DLD1 (cell line): ENCODE results near the gene PCNT.
"Not testable (repeated sequence)": the region's sequence is repeated elsewhere in the genome, so short reads cannot be mapped to it uniquely, and the experiment has no call there.

Experiments
- in situ Hi-C: cut with HindIII; loops from 2 replicates; pipeline ENCODE4 v1.10.0; 2017; ENCODE audit warnings: low sequenced_read_pairs

The PCNT gene

DNA sequence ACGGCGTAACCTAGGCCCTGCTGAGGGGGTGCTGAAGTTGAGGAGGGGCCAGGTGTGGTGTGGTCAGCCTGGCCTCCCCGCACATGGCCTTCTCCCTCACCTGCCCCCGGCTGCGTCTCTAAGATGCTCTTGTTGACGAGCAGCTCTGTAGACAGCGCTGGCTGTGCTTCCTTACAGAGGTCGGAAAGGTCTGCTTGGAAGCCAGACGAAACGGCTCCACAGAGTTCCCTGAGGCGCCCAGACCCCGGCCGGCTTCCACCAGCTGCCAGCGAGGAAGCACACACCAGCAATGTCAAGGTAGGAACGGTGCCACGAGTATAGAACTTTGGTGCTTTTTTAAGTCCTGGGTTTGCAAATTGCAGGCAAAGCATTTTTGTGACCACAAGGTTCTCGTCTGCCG lies 116.0 kb downstream of the PCNT start:
- in situ Hi-C loops: no loop called here

DNA sequence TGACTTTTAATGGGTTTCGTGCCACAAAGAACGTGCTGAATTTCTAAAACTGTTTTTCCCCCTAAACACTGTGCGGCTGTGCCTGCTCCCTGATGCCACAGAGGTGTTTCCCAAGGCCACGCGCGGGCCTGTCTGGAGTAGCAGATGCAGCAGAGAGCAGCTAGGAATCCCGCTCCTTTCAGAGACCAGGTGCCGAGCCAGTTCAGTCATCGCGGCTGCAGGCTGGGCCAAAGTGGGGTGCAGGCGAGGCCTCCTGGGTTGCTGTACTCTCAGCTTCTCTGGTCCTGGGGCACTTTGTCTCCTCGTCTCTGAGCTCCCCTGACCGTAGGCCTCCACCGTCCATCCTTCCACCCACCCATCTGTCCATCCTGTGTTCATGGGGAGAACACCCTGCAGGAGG lies 117.4 kb downstream of the PCNT start:
- in situ Hi-C loops: no loop called here

DNA sequence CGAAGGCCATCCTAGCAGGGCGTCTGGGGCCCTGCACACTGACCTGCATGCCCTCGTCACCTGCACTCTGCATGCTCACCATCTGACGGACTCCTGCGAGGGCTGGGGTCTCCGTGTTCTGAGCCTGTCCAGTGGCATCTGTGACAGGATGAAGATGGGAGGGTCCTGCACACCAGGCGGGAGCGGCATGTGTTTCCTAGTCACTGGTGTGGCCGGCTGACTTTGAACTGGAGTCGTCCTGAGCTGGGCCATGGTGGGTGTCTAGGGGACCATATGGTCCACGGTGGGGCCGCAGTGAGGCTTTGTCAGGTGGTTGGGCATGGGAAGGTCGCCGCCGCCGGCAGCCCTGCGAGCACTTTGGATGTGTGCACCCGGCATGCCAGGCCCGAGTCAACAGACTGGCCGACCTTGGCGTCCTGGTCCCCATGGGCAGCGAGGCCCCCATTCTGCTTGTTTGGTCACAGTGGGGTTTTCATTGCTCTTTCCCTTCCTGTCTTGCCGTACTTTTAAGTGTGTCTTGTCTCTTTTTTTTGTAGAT lies 118.1 kb downstream of the PCNT start:
- in situ Hi-C loops: no loop called here

GRCh38 chr21:46442938-46443337 lies 119.0 kb downstream of the PCNT start:
- in situ Hi-C loops: no loop called here

GRCh38 chr21:46443910-46444309 lies 120.0 kb downstream of the PCNT start:
- in situ Hi-C loops: no loop called here

DNA sequence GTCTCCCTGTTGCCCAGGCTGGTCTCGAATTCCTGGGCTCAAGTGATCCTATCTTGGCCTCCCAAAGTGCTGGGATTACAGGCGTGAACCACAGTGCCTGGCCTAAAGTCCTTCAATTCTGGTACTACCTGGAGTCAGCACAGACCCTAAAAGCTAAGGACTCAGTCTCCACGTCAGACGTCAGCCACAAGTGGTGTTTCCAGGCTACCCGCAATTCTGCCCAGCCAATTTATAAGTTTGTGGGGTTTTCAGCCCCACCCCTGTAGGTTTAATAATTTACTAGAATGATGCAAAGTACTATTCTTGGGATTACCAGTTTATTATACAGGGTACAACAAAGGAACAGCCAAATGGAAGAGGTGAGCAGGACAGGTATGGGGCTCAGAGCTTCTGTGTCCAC lies 124.2 kb downstream of the PCNT start:
- in situ Hi-C loops: no loop called here

DNA sequence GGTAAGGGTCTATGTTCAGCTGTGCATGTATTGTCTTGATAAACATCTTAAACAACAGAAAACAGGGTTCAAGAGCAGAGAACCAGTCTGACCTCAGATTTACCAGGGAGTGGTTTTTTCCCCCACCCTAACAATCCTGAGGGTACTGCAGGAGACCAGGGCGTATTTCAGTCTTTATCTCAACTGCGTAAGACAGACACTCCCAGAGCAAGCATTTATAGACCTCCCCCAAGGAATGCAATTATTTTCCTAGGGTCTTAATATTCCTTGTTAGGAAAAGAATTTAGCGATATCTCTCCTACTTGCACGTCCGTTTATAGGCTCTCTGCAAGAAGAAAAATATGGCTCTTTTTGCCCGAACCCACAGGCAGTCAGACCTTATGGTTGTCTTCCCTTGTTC lies 124.9 kb downstream of the PCNT start:
- in situ Hi-C loops: not testable (repeated sequence)

DNA sequence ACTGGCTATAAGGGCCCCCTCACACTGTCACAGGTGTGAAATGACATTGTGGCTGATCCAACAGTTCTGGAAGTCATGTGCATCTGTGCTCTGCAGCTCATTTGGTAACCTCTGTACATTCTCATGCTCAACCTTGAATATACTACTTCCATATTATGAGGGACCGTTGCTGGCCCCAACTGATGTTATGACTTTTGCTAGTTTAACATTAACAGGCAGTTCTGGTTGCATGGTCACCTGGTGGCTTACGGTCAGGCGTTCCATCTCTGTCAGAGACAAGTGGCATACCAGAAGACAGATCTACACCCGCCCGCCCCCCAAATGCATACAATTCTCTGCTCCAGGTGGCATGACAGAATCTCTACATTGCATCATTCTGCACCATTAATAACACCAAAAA lies 128.8 kb downstream of the PCNT start:
- in situ Hi-C loops: no loop called here

- in situ Hi-C loops: no loop called here
These were observed 130.2 kb downstream of the PCNT start for GRCh38 chr21:46454142-46454541.

DNA sequence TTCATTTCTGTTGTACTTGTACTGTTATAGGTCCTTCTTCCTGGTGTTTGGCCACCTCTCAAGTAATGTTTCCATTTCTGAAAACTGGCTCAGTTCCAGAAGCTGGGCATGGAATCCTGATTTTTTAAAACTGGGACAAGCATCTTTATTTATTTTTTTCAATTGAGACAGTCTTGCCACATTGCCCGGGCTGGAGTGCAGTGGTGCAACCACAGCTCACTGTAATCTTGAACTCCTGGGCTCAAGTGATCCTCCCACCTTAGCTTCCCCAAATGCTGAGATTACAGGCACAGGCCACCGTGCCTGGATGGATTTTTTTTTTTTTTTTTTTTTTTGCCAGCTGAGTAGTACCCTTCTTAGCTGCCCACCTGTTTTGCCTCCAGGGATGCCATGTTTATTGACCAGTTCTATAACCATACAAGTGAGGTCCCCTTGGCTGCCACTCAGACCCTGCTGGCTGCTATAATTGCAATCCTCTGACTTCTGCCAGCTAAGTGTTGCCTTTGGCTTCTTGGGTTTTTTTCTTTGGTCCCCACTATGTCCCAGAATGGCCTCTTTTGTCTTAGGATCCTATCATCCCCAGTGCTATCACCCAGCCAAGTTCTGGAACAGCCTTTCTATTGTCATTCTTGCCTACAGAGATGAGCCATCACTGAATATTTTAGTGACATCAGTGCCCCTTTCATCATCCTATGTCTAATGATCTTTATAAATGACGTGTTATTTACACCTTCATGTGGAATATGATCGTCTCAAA lies 130.9 kb downstream of the PCNT start:
- in situ Hi-C loops: no loop called here

DNA sequence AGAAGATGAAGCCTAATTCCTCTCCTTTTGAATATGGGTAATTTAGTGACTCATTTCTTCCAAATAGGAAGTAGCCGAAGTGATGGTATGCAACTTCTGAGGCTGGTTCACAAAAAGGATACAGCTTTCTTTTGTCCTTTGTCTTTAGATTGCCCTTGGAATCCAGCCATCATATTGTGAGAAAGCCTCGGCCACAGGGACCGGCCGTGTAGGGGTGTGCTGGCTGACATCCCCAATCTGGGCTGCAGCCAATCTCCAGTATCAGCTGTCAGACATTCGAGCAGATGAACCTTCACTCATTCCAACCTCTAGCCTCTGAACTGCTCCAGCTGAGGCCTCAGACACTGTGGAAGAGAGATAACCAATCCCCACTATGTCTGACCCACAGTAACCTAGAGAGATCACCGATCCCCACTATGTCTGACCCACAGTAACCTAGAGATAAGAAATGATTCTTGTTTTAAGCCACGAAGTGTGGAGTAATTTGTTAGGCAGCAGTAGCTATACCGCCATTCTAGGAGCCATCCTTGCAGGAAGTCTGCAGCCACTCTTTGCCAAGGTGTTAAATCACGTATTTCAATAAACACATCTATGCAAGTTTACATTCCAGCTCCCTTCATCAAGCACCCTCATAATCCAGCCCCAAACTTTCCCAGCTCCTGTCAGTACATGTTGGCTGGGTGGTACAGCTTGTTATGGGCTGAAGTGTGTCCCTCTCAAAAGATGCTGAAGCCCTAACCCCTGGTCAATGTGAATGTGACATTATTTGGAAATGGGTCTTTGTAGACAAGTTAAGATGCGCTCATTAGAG lies 131.8 kb downstream of the PCNT start:
- in situ Hi-C loops: no loop called here

DNA sequence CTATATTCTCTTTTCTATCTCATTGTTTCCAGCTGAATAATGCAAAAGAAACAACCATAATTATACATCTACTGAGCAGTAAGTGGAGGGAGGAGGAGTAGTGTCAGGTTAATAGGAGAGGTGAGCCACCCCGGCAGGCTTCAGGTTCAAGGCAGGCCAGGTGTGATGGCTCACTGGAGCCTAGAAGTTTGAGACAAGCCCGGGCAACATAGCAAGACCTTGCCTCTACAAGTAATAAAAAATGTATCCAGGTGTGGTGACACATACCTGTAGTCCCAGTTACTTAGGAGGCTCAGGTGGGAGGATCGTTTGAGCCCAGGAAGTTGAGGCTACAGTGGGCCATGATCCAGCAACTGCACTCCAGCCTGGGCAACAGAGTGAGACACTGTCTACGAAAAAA lies 132.8 kb downstream of the PCNT start:
- in situ Hi-C loops: no loop called here

DNA sequence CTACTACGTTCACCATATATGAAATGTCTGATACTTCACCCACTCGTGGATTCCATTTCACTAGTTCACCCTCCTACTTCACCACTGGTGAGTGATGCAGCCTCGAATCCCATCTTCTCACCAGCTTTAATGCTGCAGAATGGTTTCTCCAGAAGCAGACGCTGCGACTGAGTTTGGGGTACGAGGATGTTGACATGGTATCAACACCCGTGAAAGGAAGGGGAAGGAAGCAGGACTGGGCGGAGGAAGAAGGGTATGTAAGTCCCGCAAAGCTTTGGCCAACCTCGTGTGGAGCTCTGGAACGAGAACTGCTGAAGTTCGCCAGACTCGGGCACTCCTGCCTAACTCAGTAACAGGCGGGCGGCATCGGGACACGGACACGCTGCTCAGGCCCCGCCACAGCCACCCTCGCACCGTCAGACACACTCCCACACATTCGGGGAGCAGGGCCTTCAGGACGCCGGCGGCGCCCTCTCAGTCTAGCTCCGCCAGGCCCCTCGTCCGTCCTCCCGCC lies 133.9 kb downstream of the PCNT start:
- in situ Hi-C loops: no loop called here

DNA sequence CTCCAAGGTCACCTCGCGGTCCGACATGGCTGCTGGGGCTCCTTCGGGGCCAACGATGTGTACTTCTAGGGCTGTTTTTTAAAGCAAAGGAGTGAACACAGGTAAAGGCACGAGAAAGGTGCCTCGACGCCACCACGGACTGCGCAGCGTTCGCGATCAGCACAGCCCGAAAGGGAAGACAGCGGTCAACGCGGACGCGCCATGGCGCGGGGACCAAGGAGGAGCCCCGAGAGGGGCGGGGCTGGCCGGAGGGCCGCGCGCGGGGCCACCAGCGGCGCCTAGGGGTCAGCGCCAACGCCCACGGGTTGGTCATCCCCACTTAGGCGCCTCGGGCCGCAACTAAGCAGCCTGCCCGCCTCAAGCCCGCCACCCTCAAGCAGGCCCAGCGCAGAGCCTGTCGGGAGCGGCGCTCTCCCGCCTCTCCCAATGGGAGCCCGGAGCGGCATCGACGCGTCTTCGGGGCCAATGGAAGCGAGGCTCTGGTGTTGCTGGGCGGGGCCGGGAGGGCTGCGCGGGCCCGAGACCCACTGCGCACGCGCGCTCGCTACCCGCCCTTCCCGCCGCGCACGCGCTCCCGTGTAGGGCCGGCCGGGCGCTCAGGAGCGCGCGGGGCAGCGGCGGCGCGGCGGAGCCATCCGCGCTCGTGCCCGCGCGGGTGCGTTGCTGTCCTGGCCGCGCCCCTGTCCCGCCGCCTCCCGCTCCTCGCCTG lies 134.5 kb downstream of the PCNT start, which contains the start of gene DIP2A:
DIP2A (plus strand) TSS at position 577 of the 709 bp plus-strand sequence. CDS start 241 bp downstream, outside the sequence.
- in situ Hi-C loops: no loop called here

DNA sequence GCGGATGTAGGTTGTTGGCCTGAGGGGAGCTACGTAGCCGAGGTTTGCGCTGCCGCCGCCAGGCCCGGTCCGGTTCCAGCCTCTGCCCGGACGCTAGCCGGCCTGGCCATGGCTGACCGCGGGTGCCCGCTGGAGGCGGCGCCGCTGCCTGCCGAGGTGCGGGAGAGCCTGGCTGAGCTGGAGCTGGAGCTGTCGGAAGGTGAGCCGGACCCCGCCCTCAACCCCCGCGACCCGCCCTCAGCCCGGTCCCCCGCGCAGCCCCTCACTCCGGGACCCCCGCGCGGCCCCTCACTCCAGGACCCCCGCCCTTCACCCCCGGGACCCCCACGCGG lies 135.0 kb downstream of the PCNT start:
- in situ Hi-C loops: no loop called here

GRCh38 chr21:46459356-46460112 lies 135.6 kb downstream of the PCNT start:
- in situ Hi-C loops: no loop called here

DNA sequence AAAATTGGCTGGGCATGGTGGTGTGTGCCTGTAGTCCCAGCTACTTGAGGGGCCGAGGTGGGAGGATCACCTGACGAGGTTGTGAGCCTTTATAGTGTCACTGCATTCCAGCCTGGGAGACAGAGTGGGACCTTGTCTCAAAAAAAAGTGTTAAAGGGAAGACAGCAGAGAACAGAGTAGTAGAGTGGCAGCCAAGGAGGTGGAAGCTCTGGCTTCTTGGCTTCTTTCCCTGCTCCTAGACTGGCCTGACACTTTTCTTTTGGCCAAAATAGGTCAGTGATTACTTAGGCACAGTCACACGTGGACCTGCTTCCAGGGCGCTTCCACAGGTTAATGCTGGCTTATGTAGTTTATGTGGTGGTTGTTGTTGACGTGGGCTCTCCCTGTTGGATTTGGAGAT lies 138.0 kb downstream of the PCNT start:
- in situ Hi-C loops: no loop called here

GRCh38 chr21:46465153-46465552 lies 141.2 kb downstream of the PCNT start:
- in situ Hi-C loops: not testable (repeated sequence)

DNA sequence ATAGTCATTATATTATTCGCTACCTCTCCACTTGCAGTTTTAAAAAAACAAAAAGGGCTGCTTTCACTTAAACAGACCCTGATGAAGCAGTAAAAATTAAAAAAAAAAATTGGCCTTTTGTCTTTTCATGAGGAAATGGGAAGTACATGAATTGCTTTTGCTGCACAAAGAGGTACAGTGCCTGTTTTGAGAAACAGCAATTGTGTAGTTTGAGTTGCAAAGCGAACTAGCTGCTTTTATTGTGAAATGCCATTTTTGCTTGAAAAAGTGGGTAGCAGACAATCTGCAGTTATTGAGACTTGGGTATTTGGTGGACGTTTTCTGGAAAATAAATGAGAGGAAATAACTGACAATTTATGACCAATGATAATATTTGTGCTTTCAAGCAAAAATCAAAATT lies 141.7 kb downstream of the PCNT start:
- in situ Hi-C loops: no loop called here

GRCh38 chr21:46468108-46468774 lies 144.3 kb downstream of the PCNT start:
- in situ Hi-C loops: no loop called here
